Thyroid gland (tissue), 4 donors: ENCODE measurements around the gene STYX.

Experiments used
- CTCF ChIP-seq, 6 experiments: fragments of 200-600 bp in 3 of 6; fragments of 450-650 bp in 3 of 6; sonication (generic) in 3 of 6; IDR thresholded peaks; one replicate each; pipeline ENCODE4 v1.5.1; 2016 to 2019; ENCODE audit warnings: antibody characterized with exemption in 6 of 6, mild to moderate bottlenecking in 2 of 6, inconsistent platforms in 1 of 6, moderate library complexity in 1 of 6
- POLR2A ChIP-seq, 2 donors: fragments of 450-650 bp; IDR thresholded peaks; one replicate each; pipeline ENCODE4 v1.6.1; 2017; ENCODE audit warnings: antibody characterized with exemption in 2 of 2, mild to moderate bottlenecking in 2 of 2, moderate library complexity in 1 of 2

- TF ChIP-seq POLR2A (IDR thresholded peaks at IDR 0.05) (no peak), CTCF (IDR thresholded peaks at IDR 0.05) (no peak)
These were observed 71.2 kb downstream of the STYX start for GRCh38 chr14:52801014-52801712.
